Measurements from ENCODE around the gene TBXAS1. TPM values are rescaled to one million over a fixed set of nuclear protein-coding genes. Genes with fewer than 3 reads are reported as not detected.

The TBXAS1 gene
- polyA plus RNA-seq, 2 of the 4 experiments (the other 2 are of a cell fraction): 8.8 to 11.6 TPM

GRCh38 chr7:139886206-139886605 lies 57.1 kb downstream of the TBXAS1 start:
- ATAC-seq (no peak), DNase-seq (ENCODE audit: low read depth in 1 of 2, low spot score in 1 of 2) (no peak), FAIRE-seq (no peak)
- no peak overlapping the region for H3K4me3 ChIP-seq
- ChIA-PET POLR2A (no interaction called here), CTCF (interaction anchor here (1.1 kb wide), 1 partner anchor 10 kb away, joined by 3 read pairs; no protein-coding TSS in a partner anchor)
- H3K9me3 ChIP-seq: no peaks in the 10 kb centered on the region
- H3K4me1 ChIP-seq: no peaks in the 10 kb centered on the region
- WGBS (ENCODE audit: missing lambda C conversion rate): 96% methylated on average over 2 of the region's 2 CpGs
- no peak for TF ChIP-seq POLR2AphosphoS2 (conservative IDR thresholded peaks at IDR 0.05; ENCODE audit: low read length)
- TF ChIP-seq CBX2 (IDR thresholded peaks at IDR 0.05; ENCODE audit: borderline replicate concordance, low read depth): no peak
- TF ChIP-seq POLR2A (IDR thresholded peaks at IDR 0.05; ENCODE audit: low read length): no peak
- no peak for TF ChIP-seq CEBPB (IDR thresholded peaks at IDR 0.05)
- TF ChIP-seq ZC3H11A (IDR thresholded peaks at IDR 0.05): no peak
- TF ChIP-seq CTCF (IDR thresholded peaks at IDR 0.05): no peak
- no peak for TF ChIP-seq NPAS2 (CRISPR knock-in tag; IDR thresholded peaks at IDR 0.05; ENCODE audit: borderline replicate concordance)
- H3K4me2 ChIP-seq: no peak overlapping the region
- H3K27ac ChIP-seq: no peak overlapping the region

- Histone ChIP-seq H3K4me1 (no peaks in the 10 kb centered on the region), H3K4me2 (no peak overlapping the region), H3K9me3 (no peaks in the 10 kb centered on the region), H3K4me3 (no peak overlapping the region), H3K27ac (no peak overlapping the region)
- WGBS (ENCODE audit: missing lambda C conversion rate): 56% methylated on average over 2 of the region's 2 CpGs
- ATAC-seq: no peak
- no peak for TF ChIP-seq FOSL2 (IDR thresholded peaks at IDR 0.05)
- no peak for TF ChIP-seq FOSL2 (CRISPR knock-in tag; IDR thresholded peaks at IDR 0.05)
- no peak for TF ChIP-seq MAX (IDR thresholded peaks at IDR 0.05)
- no peak for TF ChIP-seq HEYL (CRISPR knock-in tag; IDR thresholded peaks at IDR 0.05)
- no peak for FAIRE-seq
- POLR2A ChIA-PET: no interaction called here
- no peak for DNase-seq (ENCODE audit: low read depth in 1 of 2, low spot score in 1 of 2)
- CTCF ChIA-PET: interaction anchor here (1.1 to 1.5 kb wide), 2 partner anchors 9 to 119 kb away, joined by 3 to 4 read pairs; no protein-coding TSS in a partner anchor
Observed at GRCh38 chr7:139886899-139887298, 57.8 kb downstream of the TBXAS1 start.

DNA sequence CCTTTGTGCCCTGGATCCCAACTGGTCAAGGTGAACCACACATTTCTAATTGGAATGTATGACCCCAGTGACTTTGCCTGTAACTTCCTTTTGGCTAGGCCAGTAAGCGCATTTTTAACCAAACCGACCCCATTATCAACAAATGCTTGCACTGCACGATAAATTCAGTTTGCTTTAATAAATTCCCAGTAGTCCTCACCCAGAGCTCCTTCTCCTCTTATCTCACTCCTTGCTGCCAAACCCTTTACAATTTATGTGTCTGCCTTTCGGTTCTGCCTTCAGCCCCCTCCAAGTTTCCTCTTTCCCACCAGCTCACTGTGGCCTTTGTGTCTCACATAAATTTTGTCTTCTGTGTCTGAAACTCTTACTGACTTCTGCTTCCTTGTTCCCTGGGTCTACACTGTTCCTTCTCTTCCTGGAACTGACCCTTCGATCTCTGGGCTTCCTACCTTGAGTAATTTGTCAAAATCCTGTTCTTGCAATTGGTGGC lies 59.0 kb downstream of the TBXAS1 start:
- POLR2A ChIA-PET: no interaction called here
- Histone ChIP-seq H3K4me2 (no peak overlapping the region), H3K27ac (no peak overlapping the region), H3K4me3 (no peak overlapping the region), H3K9me3 (no peaks in the 10 kb centered on the region), H3K4me1 (no peaks in the 10 kb centered on the region)
- DNase-seq (ENCODE audit: low read depth in 1 of 2, low spot score in 1 of 2) (no peak), ATAC-seq (no peak), FAIRE-seq (no peak)
- CTCF ChIA-PET: interaction anchor here (1.5 kb wide), 1 partner anchor 117 kb away, joined by 4 read pairs; no protein-coding TSS in a partner anchor
- 86% methylated on average over 5 of the region's 5 CpGs for WGBS (ENCODE audit: missing lambda C conversion rate)
- TF ChIP-seq TFCP2L1 (CRISPR knock-in tag; IDR thresholded peaks at IDR 0.05): no peak
- TF ChIP-seq CHD2 (IDR thresholded peaks at IDR 0.05; ENCODE audit: low read length, partially characterized antibody): no peak
- no peak for TF ChIP-seq RARB (CRISPR knock-in tag; IDR thresholded peaks at IDR 0.05)
- TF ChIP-seq BCL3 (IDR thresholded peaks at IDR 0.05): no peak
- TF ChIP-seq ZNF302 (CRISPR knock-in tag; IDR thresholded peaks at IDR 0.05): no peak
- TF ChIP-seq NPAS2 (CRISPR knock-in tag; IDR thresholded peaks at IDR 0.05; ENCODE audit: borderline replicate concordance): no peak
- TF ChIP-seq E2F6 (IDR thresholded peaks at IDR 0.05; ENCODE audit: borderline replicate concordance, low read depth): no peak
- TF ChIP-seq BHLHE40 (IDR thresholded peaks at IDR 0.05; ENCODE audit: low read depth, low read length): no peak
